ENCODE results near the gene TNRC6C. TPM values are rescaled to one million over a fixed set of nuclear protein-coding genes. Genes with fewer than 3 reads are reported as not detected.
"Not testable (repeated sequence)": the region's sequence is repeated elsewhere in the genome, so short reads cannot be mapped to it uniquely, and the experiment has no call there.

The TNRC6C gene
- total RNA-seq, 2 experiments from 2014 or later, result 19.6 to 20.3 TPM

DNA sequence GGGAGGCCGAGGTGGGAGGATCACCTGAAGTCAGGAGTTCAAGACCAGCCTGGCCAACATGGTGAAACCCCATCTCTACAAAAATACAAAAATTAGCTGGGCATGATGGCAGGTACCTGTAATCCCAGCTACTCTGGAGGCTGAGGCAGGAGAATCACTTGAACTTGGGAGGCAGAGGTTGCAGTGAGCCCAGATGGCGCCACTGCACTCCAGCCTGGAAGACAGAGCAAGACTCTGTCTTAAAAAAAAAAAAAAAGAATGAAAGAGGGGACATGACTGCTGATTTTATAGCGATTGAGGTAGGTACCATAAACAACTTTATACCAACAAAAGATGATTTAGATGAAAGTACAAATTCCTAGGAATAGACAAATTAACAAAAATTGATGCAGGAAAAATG, 13.8 kb downstream of the TNRC6C start:
- DNase-seq; H3K36me3 Mint-ChIP-seq (ENCODE audit: low read depth); H3K9me3 Mint-ChIP-seq (ENCODE audit: low read depth); intact Hi-C loops (cut with DNase I, micrococcal nuclease); H3K4me3 Mint-ChIP-seq; H3K27ac Mint-ChIP-seq; ATAC-seq; H3K27me3 Mint-ChIP-seq: not testable (repeated sequence)
- H3K4me1 Mint-ChIP-seq, result peaks cover 72% of the 10 kb centered on the region
- POLR2A ChIA-PET, result interaction anchor here (0.7 to 1.0 kb wide), 2 partner anchors 14 to 1741 kb away, joined by 3 read pairs; partner anchors contain the start of gene TNRC6C
- CTCF ChIA-PET, result interaction anchor here (0.7 to 3.6 kb wide), 6 partner anchors 8 to 41 kb away, joined by 3 to 23 read pairs (median 4); no protein-coding TSS in a partner anchor

DNA sequence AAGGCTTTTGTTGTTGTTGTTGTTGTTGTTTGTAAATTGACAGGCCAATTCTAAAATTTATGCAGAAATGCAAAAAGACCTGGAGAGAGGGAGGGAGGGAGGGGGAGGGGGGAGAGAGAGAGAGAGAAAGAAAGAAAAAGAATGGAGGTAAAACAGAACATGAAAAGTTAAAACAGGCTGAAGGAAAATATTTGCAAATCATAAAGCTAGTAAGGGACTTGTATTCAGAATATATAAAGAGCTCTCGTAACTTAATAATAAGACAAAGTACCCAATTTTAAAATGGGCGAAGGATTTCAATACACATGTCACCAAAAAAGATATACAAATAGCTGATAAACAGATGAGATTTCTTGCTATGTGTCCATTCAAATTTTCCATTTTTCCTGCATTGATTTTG, 15.4 kb downstream of the TNRC6C start:
- Mint-ChIP-seq H3K36me3 (ENCODE audit: low read depth) (peaks cover 2% of the 10 kb centered on the region), H3K27me3 (no peaks in the 10 kb centered on the region), H3K27ac (no peak overlapping the region), H3K4me1 (peaks cover 69% of the 10 kb centered on the region), H3K9me3 (ENCODE audit: low read depth) (no peaks in the 10 kb centered on the region), H3K4me3 (no peak overlapping the region)
- intact Hi-C loops (cut with DNase I, micrococcal nuclease), result no loop called here
- DNase-seq, result no peak
- ATAC-seq, result no peak
- CTCF ChIA-PET, result interaction anchor here (0.7 to 3.6 kb wide), 3 partner anchors 13 to 471 kb away, joined by 4 to 23 read pairs (median 4); no protein-coding TSS in a partner anchor
- POLR2A ChIA-PET, result no interaction called here

DNA sequence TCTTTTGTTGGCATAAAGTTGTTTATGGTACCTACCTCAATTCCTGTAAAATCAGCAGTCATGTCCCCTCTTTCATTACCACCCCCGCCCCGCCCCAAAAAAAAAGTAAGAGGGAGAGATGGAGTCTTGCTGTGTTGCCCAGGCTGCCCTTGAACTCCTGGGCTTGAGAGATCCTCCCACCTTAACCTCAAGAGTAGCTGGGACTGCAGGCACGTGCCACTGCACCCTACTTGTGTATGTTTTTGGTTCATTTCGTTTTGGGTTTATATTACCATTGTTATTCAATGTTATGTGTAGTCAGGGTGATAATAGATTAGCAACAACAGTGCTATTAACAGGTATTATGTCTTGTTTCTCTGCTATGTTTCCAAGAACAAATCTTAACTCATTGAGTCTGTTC, 15.9 kb downstream of the TNRC6C start:
- ChIA-PET CTCF (interaction anchor here (1.7 to 3.6 kb wide), 2 partner anchors 13 to 39 kb away, joined by 4 to 23 read pairs; no protein-coding TSS in a partner anchor), POLR2A (interaction anchor here (0.6 kb wide), 1 partner anchor 190 kb away, joined by 3 read pairs; no protein-coding TSS in a partner anchor)
- ATAC-seq (no peak), DNase-seq (no peak)
- intact Hi-C loops (cut with DNase I, micrococcal nuclease), result no loop called here
- no peak overlapping the region for H3K27ac Mint-ChIP-seq
- H3K36me3 Mint-ChIP-seq (ENCODE audit: low read depth), result peaks cover 4% of the 10 kb centered on the region
- peaks cover 68% of the 10 kb centered on the region for H3K4me1 Mint-ChIP-seq
- no peak overlapping the region for H3K4me3 Mint-ChIP-seq
- H3K9me3 Mint-ChIP-seq (ENCODE audit: low read depth), result no peaks in the 10 kb centered on the region
- H3K27me3 Mint-ChIP-seq, result no peaks in the 10 kb centered on the region

DNA sequence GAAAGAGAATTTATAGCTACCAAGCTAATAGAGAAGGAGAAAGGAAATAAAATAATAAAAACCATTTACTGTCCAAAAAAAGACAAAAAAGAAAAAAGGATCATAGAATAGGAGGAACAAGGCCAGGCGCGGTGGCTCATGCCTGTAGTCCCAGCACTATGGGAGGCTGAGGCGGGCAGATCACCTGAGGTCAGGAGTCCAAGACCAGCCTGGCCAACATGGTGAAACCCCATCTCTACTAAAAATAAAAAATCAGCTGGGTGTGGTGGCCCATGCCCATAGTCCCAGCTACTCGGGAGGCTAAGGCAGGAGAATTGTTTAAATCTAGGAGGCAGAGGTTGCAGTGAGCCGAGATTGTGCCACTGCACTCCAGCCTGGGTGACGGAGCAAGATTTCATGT, 23.9 kb downstream of the TNRC6C start:
- intact Hi-C loops (cut with DNase I, micrococcal nuclease); ATAC-seq; H3K27me3 Mint-ChIP-seq; POLR2A ChIA-PET; H3K27ac Mint-ChIP-seq; H3K4me3 Mint-ChIP-seq; DNase-seq; H3K9me3 Mint-ChIP-seq (ENCODE audit: low read depth): not testable (repeated sequence)
- H3K4me1 Mint-ChIP-seq, result peaks cover 26% of the 10 kb centered on the region
- CTCF ChIA-PET, result interaction anchor here (1.5 kb wide), 1 partner anchor 32 kb away, joined by 3 read pairs; no protein-coding TSS in a partner anchor
- peaks cover 11% of the 10 kb centered on the region for H3K36me3 Mint-ChIP-seq (ENCODE audit: low read depth)

GRCh38 chr17:77990301-77990700, 31.8 kb downstream of the TNRC6C start:
- Mint-ChIP-seq H3K36me3 (ENCODE audit: low read depth) (peaks cover 5% of the 10 kb centered on the region), H3K4me1 (peaks cover 46% of the 10 kb centered on the region), H3K4me3 (no peak overlapping the region), H3K27me3 (no peaks in the 10 kb centered on the region), H3K9me3 (ENCODE audit: low read depth) (no peaks in the 10 kb centered on the region), H3K27ac (no peak overlapping the region)
- intact Hi-C loops (cut with DNase I, micrococcal nuclease), result no loop called here
- no peak for DNase-seq
- POLR2A ChIA-PET, result no interaction called here
- ATAC-seq, result no peak
- CTCF ChIA-PET, result interaction anchor here (0.7 kb wide), 1 partner anchor 1216 kb away, joined by 3 read pairs; no protein-coding TSS in a partner anchor

- intact Hi-C loops (cut with DNase I, micrococcal nuclease); H3K27ac Mint-ChIP-seq; H3K36me3 Mint-ChIP-seq (ENCODE audit: low read depth); POLR2A ChIA-PET; DNase-seq; H3K27me3 Mint-ChIP-seq; H3K9me3 Mint-ChIP-seq (ENCODE audit: low read depth); ATAC-seq; H3K4me3 Mint-ChIP-seq: not testable (repeated sequence)
- CTCF ChIA-PET, result interaction anchor here (0.8 to 2.2 kb wide), 4 partner anchors 10 to 20 kb away, joined by 4 to 10 read pairs (median 5); no protein-coding TSS in a partner anchor
- peaks cover 59% of the 10 kb centered on the region for H3K4me1 Mint-ChIP-seq
Measured at GRCh38 chr17:77993735-77994134, 35.2 kb downstream of the TNRC6C start.

DNA sequence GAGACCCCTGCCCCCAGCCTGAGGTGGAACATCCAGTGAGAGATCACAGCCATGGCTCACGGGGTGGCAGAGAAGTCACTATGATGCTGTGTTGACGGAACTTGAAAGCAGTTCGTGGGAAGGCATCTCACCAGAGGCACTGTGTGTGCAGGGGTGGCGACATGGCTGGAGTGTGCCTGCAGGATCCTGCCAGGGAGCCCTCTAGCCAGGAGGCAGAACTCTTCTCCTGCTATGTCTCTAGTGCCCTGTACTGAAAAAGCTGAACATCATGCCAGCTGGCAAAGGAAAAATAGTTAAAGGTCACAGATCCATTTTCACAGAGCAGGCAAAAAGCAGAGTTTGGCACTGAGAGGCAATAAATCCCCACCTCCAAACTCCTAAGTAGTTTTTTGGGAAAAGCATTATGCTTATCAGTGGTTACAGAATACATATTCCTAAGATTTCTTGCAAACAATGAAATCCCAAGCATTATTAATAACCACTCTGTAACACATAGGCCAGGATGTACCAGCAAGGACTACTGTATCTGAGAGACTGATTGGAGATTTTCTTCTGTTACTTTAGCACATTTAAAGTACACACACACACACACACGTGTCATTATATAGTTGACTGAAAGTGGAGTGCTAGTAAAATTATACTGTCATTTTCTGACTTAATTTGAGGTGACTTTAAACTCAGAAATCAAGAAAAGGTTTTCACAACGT, 36.8 kb downstream of the TNRC6C start:
- peak; percentile 94 for ATAC-seq
- H3K9me3 Mint-ChIP-seq (ENCODE audit: low read depth), result no peaks in the 10 kb centered on the region
- H3K4me1 Mint-ChIP-seq, result peaks cover 60% of the 10 kb centered on the region
- POLR2A ChIA-PET, result interaction anchor here (0.6 kb wide), 1 partner anchor 79 kb away, joined by 3 read pairs; no protein-coding TSS in a partner anchor
- H3K27me3 Mint-ChIP-seq, result no peaks in the 10 kb centered on the region
- H3K27ac Mint-ChIP-seq, result peak overlapping the region; percentile 68
- no peak overlapping the region for H3K4me3 Mint-ChIP-seq
- intact Hi-C loops (cut with DNase I, micrococcal nuclease), result no loop called here
- peak; percentile 57 for DNase-seq
- peaks cover 5% of the 10 kb centered on the region for H3K36me3 Mint-ChIP-seq (ENCODE audit: low read depth)
- CTCF ChIA-PET, result interaction anchor here (2.2 kb wide), 1 partner anchor 18 kb away, joined by 10 read pairs; no protein-coding TSS in a partner anchor

DNA sequence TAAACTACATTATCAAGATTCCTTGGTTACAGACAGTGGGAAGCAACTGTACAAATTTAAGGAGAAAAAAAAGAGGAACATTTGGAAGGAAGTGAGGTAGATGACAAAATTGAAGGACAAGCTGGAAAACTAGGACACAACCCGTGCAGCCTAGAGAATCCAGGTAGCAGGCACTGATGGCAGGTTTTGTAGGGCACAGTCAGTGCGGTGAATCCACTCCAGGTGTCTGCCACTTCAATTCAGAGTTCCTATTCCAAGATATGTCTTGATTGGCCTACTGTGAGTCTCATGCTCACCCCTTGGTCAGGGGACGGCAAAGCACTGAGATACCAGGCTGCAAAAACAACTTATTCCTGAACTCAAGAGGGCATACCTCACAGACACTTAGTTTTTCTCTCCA, 37.8 kb downstream of the TNRC6C start:
- no peak overlapping the region for H3K27ac Mint-ChIP-seq
- H3K27me3 Mint-ChIP-seq, result no peaks in the 10 kb centered on the region
- POLR2A ChIA-PET, result no interaction called here
- H3K4me3 Mint-ChIP-seq, result no peak overlapping the region
- ATAC-seq (no peak), DNase-seq (no peak)
- intact Hi-C loops (cut with DNase I, micrococcal nuclease), result no loop called here
- peaks cover 63% of the 10 kb centered on the region for H3K4me1 Mint-ChIP-seq
- H3K9me3 Mint-ChIP-seq (ENCODE audit: low read depth), result no peaks in the 10 kb centered on the region
- peaks cover 4% of the 10 kb centered on the region for H3K36me3 Mint-ChIP-seq (ENCODE audit: low read depth)
- CTCF ChIA-PET, result no interaction called here

GRCh38 chr17:77999413-78000173, 41.1 kb downstream of the TNRC6C start:
- peak; percentile 43 for ATAC-seq
- intact Hi-C loops (cut with DNase I, micrococcal nuclease), result no loop called here
- no peak overlapping the region for H3K4me3 Mint-ChIP-seq
- H3K9me3 Mint-ChIP-seq (ENCODE audit: low read depth), result no peaks in the 10 kb centered on the region
- no peaks in the 10 kb centered on the region for H3K27me3 Mint-ChIP-seq
- H3K4me1 Mint-ChIP-seq, result peaks cover 73% of the 10 kb centered on the region
- peaks cover 7% of the 10 kb centered on the region for H3K36me3 Mint-ChIP-seq (ENCODE audit: low read depth)
- DNase-seq, result peak; percentile 40
- CTCF ChIA-PET, result interaction anchor here (0.6 kb wide), 1 partner anchor 21 kb away, joined by 3 read pairs; no protein-coding TSS in a partner anchor
- POLR2A ChIA-PET, result no interaction called here
- H3K27ac Mint-ChIP-seq, result no peak overlapping the region

GRCh38 chr17:78000341-78000740, 41.8 kb downstream of the TNRC6C start:
- peaks cover 11% of the 10 kb centered on the region for H3K36me3 Mint-ChIP-seq (ENCODE audit: low read depth)
- H3K4me3 Mint-ChIP-seq, result no peak overlapping the region
- CTCF ChIA-PET, result no interaction called here
- intact Hi-C loops (cut with DNase I, micrococcal nuclease), result no loop called here
- H3K9me3 Mint-ChIP-seq (ENCODE audit: low read depth), result no peaks in the 10 kb centered on the region
- no peaks in the 10 kb centered on the region for H3K27me3 Mint-ChIP-seq
- no peak overlapping the region for H3K27ac Mint-ChIP-seq
- peaks cover 71% of the 10 kb centered on the region for H3K4me1 Mint-ChIP-seq
- POLR2A ChIA-PET, result no interaction called here
- ATAC-seq (no peak), DNase-seq (no peak)

- Mint-ChIP-seq H3K4me1 (peaks cover 74% of the 10 kb centered on the region), H3K27me3 (no peaks in the 10 kb centered on the region), H3K9me3 (ENCODE audit: low read depth) (no peaks in the 10 kb centered on the region), H3K27ac (no peak overlapping the region), H3K36me3 (ENCODE audit: low read depth) (peaks cover 15% of the 10 kb centered on the region), H3K4me3 (no peak overlapping the region)
- ChIA-PET POLR2A (no interaction called here), CTCF (interaction anchor here (0.6 kb wide), 1 partner anchor 36 kb away, joined by 4 read pairs; no protein-coding TSS in a partner anchor)
- DNase-seq (no peak), ATAC-seq (no peak)
- intact Hi-C loops (cut with DNase I, micrococcal nuclease), result no loop called here
Measured at GRCh38 chr17:78001182-78001581, 42.7 kb downstream of the TNRC6C start.

Data from activated CD4-positive, alpha-beta T cell treated with anti-CD3 and anti-CD28 coated beads for 36 hours (primary cell).